ENCODE data around the gene AP1G2.
"Not testable (repeated sequence)": the region's sequence is repeated elsewhere in the genome, so short reads cannot be mapped to it uniquely, and the experiment has no call there.

The AP1G2 gene
- 174 reads per million, percentile 91 among the genes with 10 or more reads in this experiment for total RNA-seq

- peak; percentile 75 for DNase-seq
These were observed at the start of gene AP1G2 for GRCh38 chr14:23567186-23568020. AP1G2 (minus strand) TSS chr14:23567791; CDS start chr14:23567314, 477 bp downstream.

- DNase-seq, result no peak
These were observed 48.3 kb upstream of the AP1G2 start for GRCh38 chr14:23615856-23616255.

GRCh38 chr14:23614395-23614828, 46.8 kb upstream of the AP1G2 start:
- DNase-seq, result no peak

- no peak for DNase-seq
These were observed 45.9 kb upstream of the AP1G2 start for GRCh38 chr14:23613242-23614070.

GRCh38 chr14:23612802-23613201, 45.2 kb upstream of the AP1G2 start:
- no peak for DNase-seq

GRCh38 chr14:23612354-23612732, 44.8 kb upstream of the AP1G2 start:
- no peak for DNase-seq

GRCh38 chr14:23610815-23611289, 43.3 kb upstream of the AP1G2 start:
- no peak for DNase-seq

GRCh38 chr14:23610090-23610814, 42.7 kb upstream of the AP1G2 start:
- DNase-seq, result no peak

GRCh38 chr14:23609411-23610089, 42.0 kb upstream of the AP1G2 start:
- not testable (repeated sequence) for DNase-seq

GRCh38 chr14:23609001-23609400, 41.4 kb upstream of the AP1G2 start:
- no peak for DNase-seq

- no peak for DNase-seq
These were observed 40.9 kb upstream of the AP1G2 start for GRCh38 chr14:23608454-23608853.

- DNase-seq, result no peak
These were observed 38.5 kb upstream of the AP1G2 start for GRCh38 chr14:23605931-23606585.

- no peak for DNase-seq
These were observed 37.1 kb upstream of the AP1G2 start for GRCh38 chr14:23604675-23605170.

- DNase-seq, result no peak
These were observed 36.6 kb upstream of the AP1G2 start for GRCh38 chr14:23604148-23604547.

- no peak for DNase-seq
These were observed 35.5 kb upstream of the AP1G2 start for GRCh38 chr14:23603103-23603502.

- no peak for DNase-seq
These were observed 34.8 kb upstream of the AP1G2 start for GRCh38 chr14:23602181-23603095.

- DNase-seq, result no peak
These were observed 34.2 kb upstream of the AP1G2 start for GRCh38 chr14:23601845-23602180.

- DNase-seq, result no peak
These were observed 33.8 kb upstream of the AP1G2 start for GRCh38 chr14:23601424-23601823.

- no peak for DNase-seq
These were observed 33.2 kb upstream of the AP1G2 start for GRCh38 chr14:23600806-23601205.

GRCh38 chr14:23600322-23600707, 32.7 kb upstream of the AP1G2 start:
- DNase-seq, result no peak

GRCh38 chr14:23594191-23594590, 26.6 kb upstream of the AP1G2 start:
- not testable (repeated sequence) for DNase-seq

All from effector CD4-positive, alpha-beta T cell (primary cell).